ENCODE data around the gene FILIP1L.

FILIP1L gene

GRCh38 chr3:100120012-100120411 lies 5.7 kb upstream of the FILIP1L start:
- Histone ChIP-seq H3F3A (ENCODE audit: insufficient read depth) (no peaks in the 10 kb centered on the region), H3K9ac (ENCODE audit: low read length) (no peak overlapping the region), H3K36me3 (ENCODE audit: low read length) (no peaks in the 10 kb centered on the region), H3K4me3 (ENCODE audit: insufficient read depth, low read length, poor library complexity, severe bottlenecking) (no peak overlapping the region), H4K20me1 (ENCODE audit: low read depth, low read length) (no peaks in the 10 kb centered on the region), H3K9me3 (ENCODE audit: insufficient read depth, low read length) (no peaks in the 10 kb centered on the region), H3K9me2 (replicated peaks; ENCODE audit: insufficient read depth, low read length) (no peaks in the 10 kb centered on the region), H3K27me3 (ENCODE audit: low read length) (no peaks in the 10 kb centered on the region), H3K79me2 (ENCODE audit: insufficient read depth, low read length) (no peaks in the 10 kb centered on the region), H2AFZ (ENCODE audit: low read depth, low read length, severe bottlenecking) (no peak overlapping the region), H3K27ac (ENCODE audit: low read depth, low read length) (no peak overlapping the region), H3K4me2 (ENCODE audit: low read depth, low read length, poor library complexity, severe bottlenecking) (no peak overlapping the region)
- TF ChIP-seq CTCF (IDR thresholded peaks at IDR 0.05; ENCODE audit: insufficient read depth, low read length, poor library complexity, severe bottlenecking) = no peak
- TF ChIP-seq EZH2phosphoT487 (conservative IDR thresholded peaks at IDR 0.05; ENCODE audit: low read length) = no peak

- H3K4me3 ChIP-seq (ENCODE audit: insufficient read depth, low read length, poor library complexity, severe bottlenecking) = no peak overlapping the region
- H3K4me2 ChIP-seq (ENCODE audit: low read depth, low read length, poor library complexity, severe bottlenecking) = no peak overlapping the region
- no peak overlapping the region for H2AFZ ChIP-seq (ENCODE audit: low read depth, low read length, severe bottlenecking)
- H3K36me3 ChIP-seq (ENCODE audit: low read length) = no peaks in the 10 kb centered on the region
- no peaks in the 10 kb centered on the region for H3K9me2 ChIP-seq (replicated peaks; ENCODE audit: insufficient read depth, low read length)
- H3K27me3 ChIP-seq (ENCODE audit: low read length) = no peaks in the 10 kb centered on the region
- no peak overlapping the region for H3K27ac ChIP-seq (ENCODE audit: low read depth, low read length)
- H3K9me3 ChIP-seq (ENCODE audit: insufficient read depth, low read length) = no peaks in the 10 kb centered on the region
- no peak for TF ChIP-seq EZH2phosphoT487 (conservative IDR thresholded peaks at IDR 0.05; ENCODE audit: low read length)
- no peak for TF ChIP-seq CTCF (IDR thresholded peaks at IDR 0.05; ENCODE audit: insufficient read depth, low read length, poor library complexity, severe bottlenecking)
- H3F3A ChIP-seq (ENCODE audit: insufficient read depth) = no peaks in the 10 kb centered on the region
- no peak overlapping the region for H3K9ac ChIP-seq (ENCODE audit: low read length)
- H4K20me1 ChIP-seq (ENCODE audit: low read depth, low read length) = no peaks in the 10 kb centered on the region
- H3K79me2 ChIP-seq (ENCODE audit: insufficient read depth, low read length) = no peaks in the 10 kb centered on the region
These were observed 2.8 kb upstream of the FILIP1L start for GRCh38 chr3:100117093-100117492.

- Histone ChIP-seq H3K9me2 (replicated peaks; ENCODE audit: insufficient read depth, low read length) (no peaks in the 10 kb centered on the region), H3K79me2 (ENCODE audit: insufficient read depth, low read length) (no peaks in the 10 kb centered on the region), H3K4me2 (ENCODE audit: low read depth, low read length, poor library complexity, severe bottlenecking) (no peak overlapping the region), H2AFZ (ENCODE audit: low read depth, low read length, severe bottlenecking) (no peak overlapping the region), H3F3A (ENCODE audit: insufficient read depth) (no peaks in the 10 kb centered on the region), H3K27ac (ENCODE audit: low read depth, low read length) (no peak overlapping the region), H3K4me3 (ENCODE audit: insufficient read depth, low read length, poor library complexity, severe bottlenecking) (no peak overlapping the region), H3K36me3 (ENCODE audit: low read length) (no peaks in the 10 kb centered on the region), H3K27me3 (ENCODE audit: low read length) (no peaks in the 10 kb centered on the region), H3K9ac (ENCODE audit: low read length) (no peak overlapping the region), H3K9me3 (ENCODE audit: insufficient read depth, low read length) (no peaks in the 10 kb centered on the region), H4K20me1 (ENCODE audit: low read depth, low read length) (no peaks in the 10 kb centered on the region)
- no peak for TF ChIP-seq CTCF (IDR thresholded peaks at IDR 0.05; ENCODE audit: insufficient read depth, low read length, poor library complexity, severe bottlenecking)
- TF ChIP-seq EZH2phosphoT487 (conservative IDR thresholded peaks at IDR 0.05; ENCODE audit: low read length) = no peak
These were observed 433 bp downstream of the FILIP1L start for GRCh38 chr3:100113723-100114412.
